GM12864 (cell line): ENCODE data around the gene PPP2R5D.

Experiments
- DNase-seq: peaks from one replicate; pipeline ENCODE4 v3.0.0-alpha.2; 2011; ENCODE audit warnings: low read depth
- H3K4me3 ChIP-seq: 2 replicates; pipeline ENCODE4 v1.5.1; 2011; ENCODE audit warnings: mild to moderate bottlenecking, low read depth, low read length, control low read depth
- TF ChIP-seq, protein P1 (sequence below): IDR thresholded peaks from 2 replicates; pipeline ENCODE4 v1.5.1; 2011; ENCODE audit warnings: low read depth, mild to moderate bottlenecking, moderate library complexity, low read length, control low read depth, inconsistent platforms; ENCODE audit errors: missing control alignments

Gene PPP2R5D

DNA sequence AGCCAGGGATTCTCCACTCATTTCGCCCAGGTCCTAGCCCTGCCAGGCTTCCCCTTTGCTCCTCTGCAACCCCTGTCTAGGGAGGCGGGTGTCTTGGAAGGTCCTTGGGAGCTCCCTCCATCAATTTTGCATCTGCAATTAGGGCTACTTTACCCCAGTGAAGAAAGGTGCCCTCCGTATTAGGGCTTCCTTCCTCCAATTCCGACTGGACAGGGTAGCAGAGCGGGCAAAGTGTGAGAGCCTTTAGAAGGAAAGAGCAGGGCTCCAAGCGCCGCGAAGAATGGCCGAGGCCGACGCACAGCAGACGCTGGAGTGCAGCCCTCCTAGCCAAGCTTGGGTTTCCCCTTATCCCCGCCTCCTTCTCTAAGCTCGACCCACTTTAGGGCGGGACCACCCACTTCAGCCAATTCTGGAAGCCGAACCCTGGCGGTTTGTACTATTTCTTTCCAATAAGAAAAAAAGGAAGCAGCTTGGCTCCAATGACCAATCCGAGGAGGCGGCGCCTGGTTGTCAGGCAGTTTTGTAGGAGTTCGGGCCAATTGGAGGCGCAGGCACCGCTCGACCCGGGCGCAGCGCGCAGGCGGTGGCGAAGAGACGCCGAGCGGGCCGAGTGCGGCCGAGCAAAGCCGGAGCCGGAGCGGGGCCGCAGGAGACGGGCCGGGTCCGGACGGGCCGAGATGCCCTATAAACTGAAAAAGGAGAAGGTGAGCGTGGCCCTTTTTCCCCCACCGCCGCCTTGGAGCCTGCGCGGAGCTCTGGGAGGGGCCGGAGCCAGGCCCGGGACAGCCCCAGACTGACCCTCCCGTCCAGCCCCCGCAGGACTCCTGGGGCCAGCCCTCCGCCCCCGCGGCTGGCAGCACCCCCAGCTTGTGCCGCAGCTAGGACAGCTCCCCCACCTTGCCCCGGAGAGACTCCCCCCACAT lies at the start of gene PPP2R5D:
PPP2R5D (plus strand) TSS at position 570 of the 923 bp plus-strand sequence; CDS start at position 678, 108 bp downstream.
- TF ChIP-seq, protein P1, sequence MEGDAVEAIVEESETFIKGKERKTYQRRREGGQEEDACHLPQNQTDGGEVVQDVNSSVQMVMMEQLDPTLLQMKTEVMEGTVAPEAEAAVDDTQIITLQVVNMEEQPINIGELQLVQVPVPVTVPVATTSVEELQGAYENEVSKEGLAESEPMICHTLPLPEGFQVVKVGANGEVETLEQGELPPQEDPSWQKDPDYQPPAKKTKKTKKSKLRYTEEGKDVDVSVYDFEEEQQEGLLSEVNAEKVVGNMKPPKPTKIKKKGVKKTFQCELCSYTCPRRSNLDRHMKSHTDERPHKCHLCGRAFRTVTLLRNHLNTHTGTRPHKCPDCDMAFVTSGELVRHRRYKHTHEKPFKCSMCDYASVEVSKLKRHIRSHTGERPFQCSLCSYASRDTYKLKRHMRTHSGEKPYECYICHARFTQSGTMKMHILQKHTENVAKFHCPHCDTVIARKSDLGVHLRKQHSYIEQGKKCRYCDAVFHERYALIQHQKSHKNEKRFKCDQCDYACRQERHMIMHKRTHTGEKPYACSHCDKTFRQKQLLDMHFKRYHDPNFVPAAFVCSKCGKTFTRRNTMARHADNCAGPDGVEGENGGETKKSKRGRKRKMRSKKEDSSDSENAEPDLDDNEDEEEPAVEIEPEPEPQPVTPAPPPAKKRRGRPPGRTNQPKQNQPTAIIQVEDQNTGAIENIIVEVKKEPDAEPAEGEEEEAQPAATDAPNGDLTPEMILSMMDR = no peak
- H3K4me3 ChIP-seq = peak within 1 kb of the TSS; percentile 93
- peak; percentile 98 for DNase-seq

DNA sequence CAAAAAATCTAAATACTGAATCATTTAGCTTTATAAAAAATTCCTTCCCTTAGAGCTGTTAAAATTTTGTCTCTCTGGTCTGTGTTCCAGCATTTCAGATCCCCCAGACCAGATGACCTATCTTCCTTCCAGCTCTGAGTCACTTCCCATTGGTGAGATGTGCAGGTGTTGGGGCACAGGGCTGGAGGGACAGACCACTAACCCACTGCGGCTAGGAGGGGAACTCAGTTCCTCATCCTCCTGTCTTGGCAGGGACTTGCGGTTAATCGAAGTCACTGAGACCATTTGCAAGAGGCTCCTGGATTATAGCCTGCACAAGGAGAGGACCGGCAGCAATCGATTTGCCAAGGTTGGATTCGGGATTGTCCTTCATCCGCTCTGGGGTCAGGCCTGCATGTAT lies 49.0 kb upstream of the PPP2R5D start:
- DNase-seq = no peak
- no peak overlapping the region for H3K4me3 ChIP-seq
- TF ChIP-seq, protein P1 = no peak

DNA sequence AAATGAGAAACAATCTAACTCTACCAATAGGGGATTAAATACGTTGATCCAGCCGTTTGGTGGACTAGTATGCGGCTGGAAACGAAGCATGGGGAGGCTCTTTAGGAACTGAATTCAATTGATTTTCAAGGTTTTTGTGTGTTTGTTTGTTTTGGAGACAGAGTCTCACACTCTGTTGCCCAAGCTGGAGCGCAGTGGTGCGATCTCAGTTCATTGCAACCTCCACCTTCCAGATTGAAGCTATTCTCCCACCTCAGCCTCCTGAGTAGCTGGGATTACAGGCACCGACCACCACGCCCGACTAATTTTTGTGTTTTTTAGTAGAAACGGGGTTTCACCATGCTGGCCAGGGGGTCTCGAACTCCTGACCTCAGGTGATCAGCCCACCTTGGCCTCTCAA lies 48.0 kb upstream of the PPP2R5D start:
- no peak for DNase-seq
- TF ChIP-seq, protein P1 = no peak
- no peak overlapping the region for H3K4me3 ChIP-seq

DNA sequence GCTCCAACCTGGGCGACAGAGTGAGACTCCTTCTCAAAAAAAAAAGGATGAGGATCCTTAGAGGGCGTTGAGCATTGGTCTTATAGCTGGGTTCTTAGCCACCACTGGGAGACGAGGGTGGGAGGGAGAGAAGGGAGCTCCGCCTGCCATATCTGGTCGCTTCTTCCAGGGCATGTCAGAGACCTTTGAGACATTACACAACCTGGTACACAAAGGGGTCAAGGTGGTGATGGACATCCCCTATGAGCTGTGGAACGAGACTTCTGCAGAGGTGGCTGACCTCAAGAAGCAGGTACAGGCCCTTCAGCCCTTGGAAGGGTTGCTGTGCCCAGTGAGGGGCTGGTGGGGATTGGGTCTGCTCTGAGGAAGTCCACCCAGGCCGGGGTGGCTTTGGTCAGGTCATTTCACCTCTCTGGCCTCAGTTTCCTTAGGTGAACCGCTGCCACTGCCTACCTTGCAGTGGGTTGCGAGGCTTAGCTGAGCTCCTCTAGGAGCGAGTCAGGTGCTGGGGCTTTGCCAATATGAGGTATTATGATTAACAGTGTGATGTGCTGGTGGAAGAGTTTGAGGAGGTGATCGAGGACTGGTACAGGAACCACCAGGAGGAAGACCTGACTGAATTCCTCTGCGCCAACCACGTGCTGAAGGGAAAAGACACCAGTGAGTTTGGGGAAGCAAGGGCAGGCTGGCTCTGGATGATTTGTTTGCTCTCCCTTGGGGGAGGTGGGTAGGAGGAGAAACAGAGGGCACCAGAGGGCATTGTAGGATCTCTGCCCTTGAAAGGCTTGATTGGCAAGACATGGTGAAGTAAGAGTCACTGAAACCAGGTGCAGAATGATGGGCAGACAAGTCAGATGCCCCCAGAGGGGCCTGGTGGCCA lies 46.6 kb upstream of the PPP2R5D start:
- no peak overlapping the region for H3K4me3 ChIP-seq
- DNase-seq = no peak
- TF ChIP-seq, protein P1 = no peak

DNA sequence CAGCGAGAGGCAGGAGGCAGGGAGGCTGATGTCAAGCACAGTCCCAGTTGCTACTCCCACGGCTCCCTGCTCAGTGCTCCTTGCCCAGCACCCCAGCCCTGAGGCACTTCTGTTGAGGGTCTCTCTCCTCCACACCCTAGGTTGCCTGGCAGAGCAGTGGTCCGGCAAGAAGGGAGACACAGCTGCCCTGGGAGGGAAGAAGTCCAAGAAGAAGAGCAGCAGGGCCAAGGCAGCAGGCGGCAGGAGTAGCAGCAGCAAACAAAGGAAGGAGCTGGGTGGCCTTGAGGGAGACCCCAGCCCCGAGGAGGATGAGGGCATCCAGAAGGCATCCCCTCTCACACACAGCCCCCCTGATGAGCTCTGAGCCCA lies 46.0 kb upstream of the PPP2R5D start:
- TF ChIP-seq, protein P1 = no peak
- DNase-seq = no peak
- H3K4me3 ChIP-seq = no peak overlapping the region

DNA sequence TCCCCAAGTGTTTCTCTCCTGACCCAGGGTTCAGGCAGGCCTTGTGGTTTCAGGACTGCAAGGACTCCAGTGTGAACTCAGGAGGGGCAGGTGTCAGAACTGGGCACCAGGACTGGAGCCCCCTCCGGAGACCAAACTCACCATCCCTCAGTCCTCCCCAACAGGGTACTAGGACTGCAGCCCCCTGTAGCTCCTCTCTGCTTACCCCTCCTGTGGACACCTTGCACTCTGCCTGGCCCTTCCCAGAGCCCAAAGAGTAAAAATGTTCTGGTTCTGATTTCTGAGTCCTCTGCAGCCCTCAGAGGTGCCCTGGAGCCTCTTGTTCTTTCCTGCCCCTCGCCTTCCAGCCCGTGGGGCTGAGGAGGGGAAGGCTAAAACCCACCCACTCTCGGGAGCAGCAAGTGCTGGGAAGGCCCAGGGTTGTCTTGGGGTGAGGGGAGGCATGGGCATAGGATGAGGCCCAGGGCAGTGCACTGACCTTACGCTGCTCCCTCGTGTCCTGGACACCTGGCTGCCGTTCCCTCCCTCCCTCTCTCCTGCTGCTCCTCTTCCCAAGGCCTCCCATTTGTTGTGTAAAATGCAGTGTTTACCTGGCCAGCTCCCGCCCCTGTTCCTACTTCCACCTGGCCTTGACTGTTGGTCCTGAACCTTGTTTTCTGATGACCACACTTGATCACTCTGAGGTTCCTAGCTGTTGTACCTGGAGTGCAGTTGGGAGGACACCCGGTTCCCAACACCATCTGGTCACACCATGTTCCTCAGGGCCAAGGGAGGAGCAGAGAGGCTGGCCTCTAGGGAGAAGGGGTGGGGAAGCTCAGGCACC lies 45.2 kb upstream of the PPP2R5D start:
- TF ChIP-seq, protein P1 = no peak
- DNase-seq = no peak

More for the DNA sequence above, 45.2 kb upstream of the PPP2R5D start:
- H3K4me3 ChIP-seq = no peak overlapping the region
